ENCODE data around the gene LILRB1.
"Not testable (repeated sequence)": the region's sequence is repeated elsewhere in the genome, so short reads cannot be mapped to it uniquely, and the experiment has no call there.

DNA sequence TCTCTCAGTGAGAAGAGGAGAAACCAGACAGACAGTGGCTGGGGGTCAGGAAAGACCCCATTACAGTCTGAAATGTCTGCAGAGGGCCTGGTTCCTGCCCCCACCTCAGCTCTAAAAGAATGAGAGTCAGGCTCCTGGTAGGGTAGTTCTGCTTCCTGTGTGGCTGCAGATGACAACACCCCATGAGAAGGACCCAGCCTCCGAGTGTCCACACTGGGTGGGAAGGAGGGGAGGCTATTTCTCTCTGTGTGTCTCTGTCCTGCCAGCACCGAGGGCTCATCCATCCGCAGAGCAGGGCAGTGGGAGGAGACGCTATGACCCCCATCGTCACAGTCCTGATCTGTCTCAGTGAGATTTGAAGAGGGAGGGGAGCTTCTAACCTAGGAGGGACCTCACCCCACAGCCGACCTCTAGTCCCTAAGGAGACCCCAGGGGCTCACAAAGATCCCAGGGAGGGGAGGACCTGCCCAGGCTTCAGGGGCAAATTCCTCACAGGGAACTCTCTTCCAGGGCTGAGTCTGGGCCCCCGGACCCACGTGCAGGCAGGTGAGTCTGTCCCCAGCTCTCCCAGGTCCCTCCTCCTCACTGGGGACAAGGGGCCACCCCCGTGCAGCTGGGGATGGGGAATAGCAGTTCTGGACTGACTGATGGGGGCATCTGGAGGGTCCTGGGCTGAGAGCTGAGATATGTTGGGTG is 36.2 kb upstream of the LILRB1 start:
- not testable (repeated sequence) for TF ChIP-seq POLR2A (IDR thresholded peaks at IDR 0.05; ENCODE audit: low read depth, low read length); MAX (IDR thresholded peaks at IDR 0.05; ENCODE audit: insufficient read depth, insufficient read length); EZH2 (IDR thresholded peaks at IDR 0.05; ENCODE audit: borderline replicate concordance, low read depth, low read length, severe bottlenecking); MYC (IDR thresholded peaks at IDR 0.05; ENCODE audit: low read depth, low read length); POLR2AphosphoS5 (IDR thresholded peaks at IDR 0.05; ENCODE audit: insufficient read depth, low read depth, low read length)
- TF ChIP-seq, protein P1, sequence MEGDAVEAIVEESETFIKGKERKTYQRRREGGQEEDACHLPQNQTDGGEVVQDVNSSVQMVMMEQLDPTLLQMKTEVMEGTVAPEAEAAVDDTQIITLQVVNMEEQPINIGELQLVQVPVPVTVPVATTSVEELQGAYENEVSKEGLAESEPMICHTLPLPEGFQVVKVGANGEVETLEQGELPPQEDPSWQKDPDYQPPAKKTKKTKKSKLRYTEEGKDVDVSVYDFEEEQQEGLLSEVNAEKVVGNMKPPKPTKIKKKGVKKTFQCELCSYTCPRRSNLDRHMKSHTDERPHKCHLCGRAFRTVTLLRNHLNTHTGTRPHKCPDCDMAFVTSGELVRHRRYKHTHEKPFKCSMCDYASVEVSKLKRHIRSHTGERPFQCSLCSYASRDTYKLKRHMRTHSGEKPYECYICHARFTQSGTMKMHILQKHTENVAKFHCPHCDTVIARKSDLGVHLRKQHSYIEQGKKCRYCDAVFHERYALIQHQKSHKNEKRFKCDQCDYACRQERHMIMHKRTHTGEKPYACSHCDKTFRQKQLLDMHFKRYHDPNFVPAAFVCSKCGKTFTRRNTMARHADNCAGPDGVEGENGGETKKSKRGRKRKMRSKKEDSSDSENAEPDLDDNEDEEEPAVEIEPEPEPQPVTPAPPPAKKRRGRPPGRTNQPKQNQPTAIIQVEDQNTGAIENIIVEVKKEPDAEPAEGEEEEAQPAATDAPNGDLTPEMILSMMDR (IDR thresholded peaks at IDR 0.05; ENCODE audit: extremely low read depth in 1 of 2, insufficient read depth in 1 of 2, low read depth in 1 of 2, low read length in 2 of 2): not testable (repeated sequence)
